Ovary (tissue), 1 donor: ENCODE measurements around the gene TMCO2.

Source experiments
- EP300 ChIP-seq: sonication (generic); formaldehyde crosslinking; IDR thresholded peaks from one replicate; pipeline ENCODE4 v1.6.1; 2017; ENCODE audit warnings: antibody characterized with exemption
- POLR2A ChIP-seq: fragments of 450-650 bp; IDR thresholded peaks from one replicate; pipeline ENCODE4 v1.6.1; 2017; ENCODE audit warnings: antibody characterized with exemption, mild to moderate bottlenecking, moderate library complexity

GRCh38 chr1:40252601-40253000 is 4.9 kb downstream of the TMCO2 start:
- TF ChIP-seq EP300: no peak
- TF ChIP-seq POLR2A: no peak
